A673 (cell line): ENCODE data around the gene SUMO3. TPM values are rescaled to one million over a fixed set of nuclear protein-coding genes. Genes with fewer than 3 reads are reported as not detected.

ENCODE experiments used
- BruUV-seq: library from RNA; stranded (reverse); fragments of 400-500 nt; replicated peaks from 2 replicates; lab custom pipeline; 2021; lab: Mats Ljungman, UMichigan
- CTCF ChIA-PET: fragments of 300-600 bp; sonication (Branson Sonifier 250); formaldehyde crosslinking; loops from one replicate; lab custom pipeline; 2022; ENCODE audit warnings: antibody characterized with exemption; lab: Charles Lee
- POLR2A ChIA-PET: fragments of 300-600 bp; sonication (Branson Sonifier 250); formaldehyde crosslinking; loops from one replicate; lab custom pipeline; 2022; ENCODE audit warnings: antibody characterized with exemption; ENCODE audit not compliant: low non-redundant PET; lab: Charles Lee
- DNase-seq: peaks from one replicate; pipeline ENCODE4 v3.0.0-alpha.2; 2015; ENCODE audit warnings: low spot score
- H3K27ac ChIP-seq: fragments of 200-600 bp; sonication (generic); 2 replicates; pipeline ENCODE4 v1.5.1; 2016; ENCODE audit warnings: mixed run types, low read depth, mild to moderate bottlenecking, mixed read lengths, antibody characterized with exemption, low read length; ENCODE audit not compliant: poor library complexity, severe bottlenecking
- H3K27me3 ChIP-seq: fragments of 200-600 bp; sonication (generic); replicated peaks from 2 replicates; pipeline ENCODE4 v1.6.1; 2017; ENCODE audit warnings: mixed run types, low read depth, mild to moderate bottlenecking, mixed read lengths, antibody characterized with exemption, low read length; ENCODE audit not compliant: insufficient read depth, poor library complexity
- H3K36me3 ChIP-seq: fragments of 200-600 bp; sonication (generic); 2 replicates; pipeline ENCODE4 v1.6.1; 2016; ENCODE audit warnings: mixed run types, mild to moderate bottlenecking, mixed read lengths, antibody characterized with exemption, low read length; ENCODE audit not compliant: insufficient read depth, poor library complexity, severe bottlenecking
- H3K4me1 ChIP-seq: fragments of 200-600 bp; sonication (generic); 2 replicates; pipeline ENCODE4 v1.6.1; 2017; ENCODE audit warnings: mixed run types, mild to moderate bottlenecking, mixed read lengths, antibody characterized with exemption, low read length; ENCODE audit not compliant: insufficient read depth, poor library complexity, severe bottlenecking
- H3K4me3 ChIP-seq: fragments of 200-600 bp; sonication (generic); 2 replicates; pipeline ENCODE4 v1.5.1; 2016; ENCODE audit warnings: low read depth, mixed run types, mild to moderate bottlenecking, mixed read lengths, low read length; ENCODE audit not compliant: poor library complexity, severe bottlenecking
- H3K9me3 ChIP-seq: fragments of 200-600 bp; sonication (generic); 2 replicates; pipeline ENCODE4 v1.6.1; 2016; ENCODE audit warnings: mixed run types, low read depth, mild to moderate bottlenecking, mixed read lengths, antibody characterized with exemption, low read length; ENCODE audit not compliant: poor library complexity, severe bottlenecking
- CTCF ChIP-seq: fragments of 300-800, 200-600 bp; sonication (generic); conservative IDR thresholded peaks from 2 replicates; pipeline ENCODE4 v1.5.1; 2017; ENCODE audit warnings: low read depth, mild to moderate bottlenecking, antibody characterized with exemption, low read length, moderate library complexity, mixed read lengths
- EZH2 ChIP-seq: fragments of 200-600 bp; sonication (generic); IDR thresholded peaks from 2 replicates; pipeline ENCODE4 v1.6.1; 2017; ENCODE audit warnings: borderline replicate concordance, low read depth, mild to moderate bottlenecking, mixed read lengths, antibody characterized with exemption, low read length; ENCODE audit not compliant: poor library complexity, severe bottlenecking
- intact Hi-C: fragments of 100-400 bp; cut with micrococcal nuclease; formaldehyde crosslinking; loops from one replicate; pipeline ENCODE4 v1.10.0; 2022; ENCODE audit not compliant: unreplicated experiment
- total RNA-seq: library from RNA; stranded (reverse); gene quantifications from 2 replicates; pipeline ENCODE4 v1.2.3, GENCODE V29; 2021

SUMO3 gene
- total RNA-seq, 1 experiment from 2014 or later: 132 TPM

GRCh38 chr21:44837537-44837936 lies 19.7 kb upstream of the SUMO3 start:
- Histone ChIP-seq H3K4me1 (no peaks in the 10 kb centered on the region), H3K27ac (no peak overlapping the region), H3K9me3 (no peaks in the 10 kb centered on the region), H3K4me3 (no peak overlapping the region), H3K27me3 (no peaks in the 10 kb centered on the region), H3K36me3 (no peaks in the 10 kb centered on the region)
- ChIA-PET POLR2A (no interaction called here), CTCF (no interaction called here)
- intact Hi-C loops: no loop called here
- no peak for TF ChIP-seq EZH2
- no peak for TF ChIP-seq CTCF
- BruUV-seq: no TSS peak
- no peak for DNase-seq

- Histone ChIP-seq H3K27me3 (no peaks in the 10 kb centered on the region), H3K4me3 (no peak overlapping the region), H3K9me3 (no peaks in the 10 kb centered on the region), H3K4me1 (no peaks in the 10 kb centered on the region), H3K36me3 (no peaks in the 10 kb centered on the region), H3K27ac (no peak overlapping the region)
- intact Hi-C loops: no loop called here
- no peak for DNase-seq
- CTCF ChIA-PET: no interaction called here
- no peak for TF ChIP-seq EZH2
- TF ChIP-seq CTCF: no peak
- BruUV-seq: no TSS peak
- POLR2A ChIA-PET: no interaction called here
Observed at GRCh38 chr21:44836666-44837471, 19.0 kb upstream of the SUMO3 start.

DNA sequence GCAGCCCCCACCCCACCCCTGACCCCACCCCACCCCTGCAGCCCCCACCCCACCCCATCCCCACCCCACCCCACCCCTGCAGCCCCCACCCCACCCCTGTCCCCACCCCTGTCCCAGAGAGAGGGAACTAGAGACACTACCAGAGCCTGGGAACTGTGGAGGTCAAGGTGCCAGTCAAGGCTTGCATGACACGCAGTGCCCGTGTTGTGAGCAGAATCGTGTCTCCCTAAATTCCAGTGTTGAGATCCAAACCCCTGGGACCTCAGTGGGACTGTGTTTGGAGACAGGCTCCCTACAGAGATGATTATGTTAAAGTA lies 18.4 kb upstream of the SUMO3 start:
- Histone ChIP-seq H3K27me3 (no peaks in the 10 kb centered on the region), H3K9me3 (no peaks in the 10 kb centered on the region), H3K4me1 (no peaks in the 10 kb centered on the region), H3K36me3 (no peaks in the 10 kb centered on the region), H3K4me3 (no peak overlapping the region), H3K27ac (no peak overlapping the region)
- ChIA-PET CTCF (no interaction called here), POLR2A (no interaction called here)
- BruUV-seq: no TSS peak
- no peak for DNase-seq
- intact Hi-C loops: no loop called here
- TF ChIP-seq EZH2 (no peak), CTCF (no peak)
